Calu3 (cell line): ENCODE data around the gene GYPA. TPM values are rescaled to one million over a fixed set of nuclear protein-coding genes. Genes with fewer than 3 reads are reported as not detected.
"Not testable (repeated sequence)": the region's sequence is repeated elsewhere in the genome, so short reads cannot be mapped to it uniquely, and the experiment has no call there.

Experiments
- BruUV-seq: library from RNA; stranded (reverse); fragments of 400-500 nt; replicated peaks from 2 replicates; lab custom pipeline; 2021; lab: Mats Ljungman, UMichigan
- CTCF ChIA-PET: fragments of 300-600 bp; sonication (Branson Sonifier 250); formaldehyde crosslinking; loops from one replicate; lab custom pipeline; 2022; ENCODE audit warnings: antibody characterized with exemption; lab: Charles Lee
- DNase-seq: peaks from one replicate; pipeline ENCODE4 v3.0.0; 2022
- H3K27ac Mint-ChIP-seq: one replicate; pipeline ENCODE4 v1.8.0; 2022; ENCODE audit warnings: mixed read lengths; ENCODE audit not compliant: unreplicated experiment
- H3K27me3 Mint-ChIP-seq: one replicate; pipeline ENCODE4 v1.8.0; 2022; ENCODE audit warnings: mixed read lengths; ENCODE audit not compliant: unreplicated experiment
- H3K36me3 Mint-ChIP-seq: one replicate; pipeline ENCODE4 v1.8.0; 2022; ENCODE audit warnings: mild to moderate bottlenecking, moderate library complexity, mixed read lengths; ENCODE audit not compliant: insufficient read depth, unreplicated experiment
- H3K4me1 Mint-ChIP-seq: one replicate; pipeline ENCODE4 v1.8.0; 2022; ENCODE audit warnings: mild to moderate bottlenecking, low read depth, mixed read lengths; ENCODE audit not compliant: unreplicated experiment
- H3K4me3 Mint-ChIP-seq: one replicate; pipeline ENCODE4 v1.8.0; 2022; ENCODE audit warnings: mild to moderate bottlenecking, low read depth, moderate library complexity, mixed read lengths; ENCODE audit not compliant: unreplicated experiment
- H3K9me3 Mint-ChIP-seq: one replicate; pipeline ENCODE4 v1.8.0; 2022; ENCODE audit warnings: low read depth, mixed read lengths; ENCODE audit not compliant: unreplicated experiment
- CTCF ChIP-seq: fragments of 200-600 bp; IDR thresholded peaks from one replicate; pipeline ENCODE4 v1.8.0; 2022; ENCODE audit warnings: antibody characterized with exemption; ENCODE audit not compliant: unreplicated experiment
- intact Hi-C: fragments of 100-400 bp; cut with micrococcal nuclease; formaldehyde crosslinking; loops from one replicate; pipeline ENCODE4 v1.10.0; 2022; ENCODE audit not compliant: unreplicated experiment
- total RNA-seq: library from RNA; stranded (reverse); gene quantifications from 2 replicates; pipeline ENCODE4 v1.2.3, GENCODE V29; 2022

The GYPA gene
- total RNA-seq, 1 experiment from 2014 or later: not detected

GRCh38 chr4:144104509-144105130 is 35.9 kb downstream of the GYPA start:
- H3K27me3 Mint-ChIP-seq: peaks cover 31% of the 10 kb centered on the region
- BruUV-seq: no TSS peak

GRCh38 chr4:144097776-144098175 is 42.7 kb downstream of the GYPA start:
- DNase-seq, H3K4me3 Mint-ChIP-seq, H3K27ac Mint-ChIP-seq, H3K36me3 Mint-ChIP-seq, BruUV-seq, CTCF ChIA-PET, H3K9me3 Mint-ChIP-seq, intact Hi-C loops, H3K4me1 Mint-ChIP-seq: not testable (repeated sequence)
- H3K27me3 Mint-ChIP-seq: peaks cover 28% of the 10 kb centered on the region

More at GRCh38 chr4:144104509-144105130, 35.9 kb downstream of the GYPA start:
- DNase-seq: no peak
- Mint-ChIP-seq H3K9me3 (no peaks in the 10 kb centered on the region), H3K4me1 (no peaks in the 10 kb centered on the region), H3K4me3 (no peak overlapping the region), H3K27ac (no peak overlapping the region), H3K36me3 (no peaks in the 10 kb centered on the region)
- TF ChIP-seq CTCF: no peak
- intact Hi-C loops: no loop called here
- CTCF ChIA-PET: no interaction called here

- peaks cover 33% of the 10 kb centered on the region for H3K27me3 Mint-ChIP-seq
- CTCF ChIA-PET, DNase-seq, H3K4me1 Mint-ChIP-seq, H3K4me3 Mint-ChIP-seq, H3K9me3 Mint-ChIP-seq, H3K36me3 Mint-ChIP-seq, BruUV-seq, H3K27ac Mint-ChIP-seq, intact Hi-C loops: not testable (repeated sequence)
Observed at GRCh38 chr4:144093995-144094394, 46.5 kb downstream of the GYPA start.

GRCh38 chr4:144091181-144091580 is 49.3 kb downstream of the GYPA start:
- H3K4me3 Mint-ChIP-seq, DNase-seq, BruUV-seq, CTCF ChIA-PET, intact Hi-C loops, H3K9me3 Mint-ChIP-seq, H3K4me1 Mint-ChIP-seq, H3K36me3 Mint-ChIP-seq, H3K27ac Mint-ChIP-seq: not testable (repeated sequence)
- H3K27me3 Mint-ChIP-seq: peaks cover 21% of the 10 kb centered on the region

GRCh38 chr4:144090744-144091143 is 49.8 kb downstream of the GYPA start:
- CTCF ChIA-PET: no interaction called here
- BruUV-seq: no TSS peak
- intact Hi-C loops: no loop called here
- Mint-ChIP-seq H3K4me1 (no peaks in the 10 kb centered on the region), H3K4me3 (no peak overlapping the region), H3K27me3 (peaks cover 18% of the 10 kb centered on the region), H3K27ac (no peak overlapping the region), H3K9me3 (no peaks in the 10 kb centered on the region), H3K36me3 (no peaks in the 10 kb centered on the region)
- DNase-seq: no peak
- TF ChIP-seq CTCF: no peak

GRCh38 chr4:144082053-144082452 is 58.5 kb downstream of the GYPA start:
- CTCF ChIA-PET, H3K4me3 Mint-ChIP-seq: not testable (repeated sequence)

GRCh38 chr4:144080135-144080534 is 60.4 kb downstream of the GYPA start:
- H3K4me3 Mint-ChIP-seq, H3K27me3 Mint-ChIP-seq, CTCF ChIA-PET, H3K27ac Mint-ChIP-seq, DNase-seq, H3K9me3 Mint-ChIP-seq, BruUV-seq, intact Hi-C loops, H3K36me3 Mint-ChIP-seq, H3K4me1 Mint-ChIP-seq: not testable (repeated sequence)

More at GRCh38 chr4:144082053-144082452, 58.5 kb downstream of the GYPA start:
- H3K27me3 Mint-ChIP-seq, DNase-seq, H3K27ac Mint-ChIP-seq, intact Hi-C loops, H3K4me1 Mint-ChIP-seq, H3K9me3 Mint-ChIP-seq, BruUV-seq, H3K36me3 Mint-ChIP-seq: not testable (repeated sequence)

- H3K4me1 Mint-ChIP-seq, CTCF ChIA-PET, BruUV-seq, H3K9me3 Mint-ChIP-seq, intact Hi-C loops, H3K36me3 Mint-ChIP-seq, H3K4me3 Mint-ChIP-seq, H3K27ac Mint-ChIP-seq, DNase-seq, H3K27me3 Mint-ChIP-seq: not testable (repeated sequence)
Observed at GRCh38 chr4:144078746-144079145, 61.8 kb downstream of the GYPA start.

- H3K4me1 Mint-ChIP-seq: not testable (repeated sequence)
Observed at GRCh38 chr4:144061556-144061955, 79.0 kb downstream of the GYPA start.

More at GRCh38 chr4:144061556-144061955, 79.0 kb downstream of the GYPA start:
- CTCF ChIA-PET, DNase-seq, intact Hi-C loops, H3K4me3 Mint-ChIP-seq, H3K9me3 Mint-ChIP-seq, BruUV-seq, H3K36me3 Mint-ChIP-seq, H3K27me3 Mint-ChIP-seq, H3K27ac Mint-ChIP-seq: not testable (repeated sequence)
